Measurements from ENCODE around the gene DNAJC27.

- TF ChIP-seq CTCF (IDR thresholded peaks at IDR 0.05): no peak
- TF ChIP-seq POLR2A (IDR thresholded peaks at IDR 0.05): no peak
These were observed 43.7 kb downstream of the DNAJC27 start for GRCh38 chr2:24928036-24928435.

Measured in transverse colon (tissue), 3 donors.